Stimulated activated naive CD4-positive, alpha-beta T cell (primary cell): ENCODE data around the gene IFI27L2.
"Not testable (repeated sequence)": the region's sequence is repeated elsewhere in the genome, so short reads cannot be mapped to it uniquely, and the experiment has no call there.

Experiments used
- DNase-seq, 6 experiments: peaks; one replicate each; lab custom pipeline; 2025; lab: John Stamatoyannopoulos, UW

IFI27L2 gene, protein sequence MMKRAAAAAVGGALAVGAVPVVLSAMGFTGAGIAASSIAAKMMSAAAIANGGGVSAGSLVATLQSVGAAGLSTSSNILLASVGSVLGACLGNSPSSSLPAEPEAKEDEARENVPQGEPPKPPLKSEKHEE

DNA sequence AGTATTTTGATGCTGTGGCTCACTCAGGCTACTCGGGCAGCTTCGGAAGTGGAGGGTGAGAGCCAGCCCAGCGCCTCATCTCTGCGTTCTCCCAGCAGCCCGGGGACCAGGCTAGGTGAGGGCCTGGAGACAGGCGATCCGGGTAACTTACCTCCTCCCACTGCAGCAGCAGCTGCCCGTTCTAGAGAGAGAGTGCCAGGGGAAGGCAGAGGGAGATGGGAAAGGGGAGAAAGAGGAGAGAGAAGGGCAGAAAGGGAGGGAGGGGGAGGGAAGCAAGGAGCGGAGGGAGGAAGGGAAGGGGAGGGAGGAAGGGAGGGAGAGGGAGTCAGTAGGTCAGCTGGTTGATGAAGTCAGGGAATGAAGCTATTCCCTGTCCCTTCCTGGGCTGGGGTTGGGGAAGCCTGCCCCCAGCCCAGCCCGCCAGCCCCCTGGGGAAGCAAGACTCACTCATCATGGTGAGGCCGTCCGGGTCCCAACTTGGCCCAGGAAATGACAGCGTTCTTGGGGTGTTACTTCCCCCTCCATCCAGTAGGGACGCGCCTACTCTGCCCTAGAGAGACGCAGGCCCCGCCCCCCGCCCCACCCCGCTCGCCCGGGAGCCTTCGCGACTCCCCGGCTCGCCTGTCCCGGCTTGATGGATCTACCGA is at the start of gene IFI27L2:
Gene IFI27L2 (minus strand): TSS at position 494 of the 647 bp plus-strand sequence. CDS start 40 bp downstream, at position 454.
- peak; percentile 27 to 68 (median 43) for DNase-seq

DNA sequence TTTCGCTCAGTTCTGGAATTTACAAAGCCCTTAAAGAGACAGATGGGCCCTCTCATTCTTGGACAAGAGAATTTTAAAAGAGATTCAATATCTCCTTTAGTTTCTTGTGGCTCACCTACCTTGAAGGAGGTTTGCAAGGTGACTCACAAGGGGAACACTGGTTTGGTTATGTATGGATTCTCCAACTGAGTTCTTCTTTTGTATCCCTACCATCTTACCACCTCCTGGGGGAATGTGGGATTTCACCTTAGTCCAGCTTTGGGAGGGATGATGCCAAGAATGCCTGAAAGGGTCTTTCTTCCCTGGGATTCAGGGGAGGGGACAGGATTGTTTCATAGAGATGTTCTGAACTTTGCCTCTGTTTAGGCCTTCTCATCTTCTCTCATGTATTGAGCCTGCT is 48.4 kb upstream of the IFI27L2 start:
- no peak for DNase-seq

DNA sequence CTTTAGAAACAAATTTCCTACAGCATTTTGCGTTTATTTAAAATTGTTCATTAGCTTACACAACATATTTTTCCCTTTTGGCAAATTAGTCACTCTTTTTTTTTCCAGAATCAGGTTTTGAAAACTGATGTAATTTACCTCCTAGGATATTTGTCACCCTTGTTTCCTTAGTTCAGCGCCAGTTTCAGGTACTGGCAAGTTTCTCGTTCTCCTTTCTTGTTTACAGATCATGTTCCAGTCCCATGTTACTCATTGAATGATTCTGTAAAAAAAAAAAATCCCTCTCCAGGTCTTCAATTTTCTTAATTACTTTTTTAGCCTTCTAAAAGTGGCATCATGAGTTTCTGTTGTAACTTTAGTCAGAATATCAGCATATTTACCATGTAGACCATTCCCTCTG is 47.4 kb upstream of the IFI27L2 start:
- DNase-seq: no peak

DNA sequence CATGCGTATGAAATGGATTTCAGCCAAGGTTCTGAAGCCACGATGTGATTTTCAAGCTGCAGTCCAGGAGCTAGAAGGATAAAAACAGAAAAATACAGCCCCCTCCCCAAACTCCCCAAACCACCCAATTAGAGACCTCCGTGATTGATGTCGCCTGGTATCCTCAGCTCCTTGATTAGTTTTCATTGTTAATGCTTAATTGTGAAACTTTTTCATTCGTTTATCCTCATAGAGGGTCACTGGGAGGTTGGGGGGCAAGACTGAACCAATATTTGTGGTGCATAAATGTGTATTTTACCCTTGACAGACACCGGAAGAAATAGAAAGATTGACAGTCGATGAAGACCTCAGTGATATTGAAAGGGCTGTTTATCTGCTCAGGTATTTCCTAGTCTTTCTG is 46.3 kb upstream of the IFI27L2 start:
- no peak for DNase-seq

DNA sequence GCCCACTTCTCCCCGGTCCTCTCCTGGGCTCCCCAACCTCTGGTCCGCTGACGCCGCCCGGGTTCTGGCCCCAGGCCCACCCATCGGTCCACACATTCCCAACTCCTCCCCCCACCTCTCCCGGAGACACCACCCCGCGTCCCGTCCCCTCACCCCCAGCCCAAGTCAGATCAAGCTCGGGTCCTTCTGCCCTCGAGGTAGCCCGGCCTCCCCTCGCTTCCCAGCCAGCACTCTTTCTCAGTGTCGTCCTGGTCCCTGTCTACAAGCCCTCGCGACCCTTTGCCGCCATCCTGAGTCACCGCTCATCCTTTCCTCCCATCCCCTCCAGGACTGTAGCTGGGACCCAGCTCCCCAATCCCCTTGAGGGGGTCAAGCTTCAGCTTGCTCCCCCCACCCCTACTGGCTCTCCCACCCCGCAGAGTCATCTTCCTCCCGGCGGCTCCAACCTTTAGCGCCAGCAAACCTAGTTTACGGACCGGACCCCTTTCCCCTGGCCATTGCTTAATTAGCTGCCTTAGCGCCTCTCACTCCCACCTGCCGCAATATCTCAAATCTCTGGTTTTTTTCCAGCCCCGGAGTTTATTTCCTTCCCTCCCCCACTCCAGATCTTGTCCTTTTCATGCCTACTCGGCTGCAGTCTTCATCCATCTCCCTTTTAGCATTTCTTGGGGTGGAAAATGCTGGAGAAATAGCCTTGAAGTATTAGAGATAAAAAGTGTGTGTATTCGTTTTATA is 45.8 kb upstream of the IFI27L2 start:
- no peak for DNase-seq

DNA sequence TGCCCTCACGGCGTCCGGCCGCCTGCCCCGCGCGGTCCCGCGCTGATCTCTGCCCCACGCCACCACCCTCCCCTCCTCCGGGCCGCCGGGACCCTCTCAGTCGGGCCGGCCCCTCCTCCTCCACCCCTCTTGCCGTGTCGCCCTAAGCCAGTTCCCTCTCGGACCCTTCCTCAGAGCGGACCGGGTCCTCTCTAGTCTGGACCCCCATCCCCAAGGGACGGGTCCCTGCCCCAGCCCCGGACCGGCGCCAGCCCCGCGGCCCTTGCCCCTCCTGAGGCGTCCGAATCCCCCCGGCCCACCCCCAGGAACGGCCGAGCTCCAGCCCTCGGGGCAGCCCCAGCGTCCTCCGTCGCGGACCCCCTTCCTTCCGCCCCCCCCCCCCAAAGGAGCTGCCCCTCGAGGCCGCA is 45.2 kb upstream of the IFI27L2 start:
- no peak for DNase-seq

DNA sequence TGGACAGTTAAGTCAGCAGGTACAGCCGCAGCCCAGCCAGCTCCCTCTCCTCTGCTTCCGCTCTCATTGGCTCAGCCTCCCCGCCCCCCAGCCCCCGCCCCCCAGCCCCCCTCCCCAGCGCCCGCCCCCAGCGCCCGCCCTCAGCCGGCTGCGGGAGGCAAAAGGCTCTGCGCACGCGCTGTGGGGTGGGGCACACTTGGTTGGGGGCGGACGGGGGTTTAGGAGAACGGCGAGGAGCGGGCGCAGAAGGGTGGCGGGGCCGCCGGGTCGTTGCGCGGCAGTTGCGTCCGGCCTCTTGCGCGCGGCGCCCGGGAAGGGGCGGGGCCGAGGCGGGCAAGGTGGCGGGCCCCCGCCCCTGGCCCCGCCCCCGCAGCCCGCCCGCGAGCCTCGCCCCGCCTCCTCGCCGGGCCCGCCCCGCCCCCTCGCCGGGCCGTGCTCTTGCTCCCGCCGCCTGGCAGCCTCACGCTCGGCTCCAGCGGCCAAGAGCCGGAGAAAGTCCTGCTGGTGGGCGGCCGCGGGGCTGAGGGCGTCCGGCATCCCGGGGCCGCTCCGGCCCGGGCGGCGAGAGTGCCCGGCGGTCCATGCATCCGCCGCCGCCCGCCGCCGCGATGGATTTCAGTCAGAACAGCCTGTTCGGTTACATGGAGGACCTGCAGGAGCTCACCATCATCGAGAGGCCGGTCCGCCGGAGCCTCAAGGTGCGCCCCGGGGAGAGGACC is 44.6 kb upstream of the IFI27L2 start, which contains the start of gene PPP4R4:
Gene PPP4R4 (plus strand): TSS at position 438 of the 719 bp plus-strand sequence. CDS start 144 bp downstream, at position 582.
- DNase-seq: peak; percentile 76 to 91 (median 87)

DNA sequence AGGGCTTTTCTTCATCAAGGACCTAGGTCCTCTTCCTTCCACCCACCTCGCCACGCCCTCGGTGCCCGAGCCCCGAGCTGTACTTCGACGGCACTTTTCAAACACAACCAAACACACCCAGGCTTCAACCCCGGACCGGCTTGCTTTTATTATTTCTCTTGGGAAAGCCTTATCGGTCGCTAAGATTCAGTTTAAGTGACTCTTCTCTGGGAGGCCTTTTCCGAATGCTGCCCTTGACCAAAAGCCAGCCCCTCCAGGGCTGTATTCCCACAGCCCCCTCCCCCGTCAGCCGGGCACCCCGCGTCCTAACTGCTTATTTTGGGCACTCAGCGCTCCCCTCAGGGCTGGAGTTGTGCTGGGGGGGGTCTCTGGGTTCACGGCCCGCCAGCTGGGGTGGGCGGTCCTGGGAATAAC is 44.1 kb upstream of the IFI27L2 start:
- DNase-seq: peak in 1 of 6 experiments; percentile 22

DNA sequence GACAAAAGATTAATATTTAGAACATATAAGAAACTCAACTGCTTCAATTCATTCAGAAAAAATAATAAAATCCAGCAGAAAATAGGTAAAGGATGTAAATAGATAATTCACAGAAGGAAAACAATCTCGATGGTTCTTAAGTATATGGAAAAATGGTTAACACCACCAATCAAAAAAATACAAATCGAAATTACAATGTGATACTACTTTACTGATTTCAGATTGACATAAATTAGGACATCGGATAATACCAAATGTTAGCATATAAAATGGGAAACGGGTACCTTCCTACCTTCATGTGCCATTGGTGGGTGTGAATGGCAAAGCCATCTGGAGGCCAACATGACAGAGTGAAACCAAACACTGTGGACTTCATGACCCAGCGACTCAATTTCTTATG is 43.1 kb upstream of the IFI27L2 start:
- DNase-seq: no peak

DNA sequence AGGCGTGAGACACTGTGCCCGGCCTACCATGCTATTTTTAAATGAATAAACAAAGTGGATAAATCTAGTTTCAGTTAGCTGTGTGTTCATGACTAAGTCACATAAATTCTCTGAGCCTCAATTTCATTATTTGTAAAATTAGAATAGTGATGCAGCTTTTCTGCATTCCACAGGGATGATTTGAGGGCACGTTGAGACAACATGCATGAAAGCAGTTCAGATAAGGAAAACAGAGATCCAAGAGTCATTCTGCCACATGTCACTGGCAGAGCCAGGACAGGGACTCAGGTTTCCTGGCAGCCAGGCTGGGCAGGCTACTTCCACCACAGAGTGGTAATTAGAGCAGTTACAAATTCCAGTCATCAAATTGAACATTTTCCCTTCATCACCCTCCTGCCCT is 41.8 kb upstream of the IFI27L2 start:
- DNase-seq: no peak

DNA sequence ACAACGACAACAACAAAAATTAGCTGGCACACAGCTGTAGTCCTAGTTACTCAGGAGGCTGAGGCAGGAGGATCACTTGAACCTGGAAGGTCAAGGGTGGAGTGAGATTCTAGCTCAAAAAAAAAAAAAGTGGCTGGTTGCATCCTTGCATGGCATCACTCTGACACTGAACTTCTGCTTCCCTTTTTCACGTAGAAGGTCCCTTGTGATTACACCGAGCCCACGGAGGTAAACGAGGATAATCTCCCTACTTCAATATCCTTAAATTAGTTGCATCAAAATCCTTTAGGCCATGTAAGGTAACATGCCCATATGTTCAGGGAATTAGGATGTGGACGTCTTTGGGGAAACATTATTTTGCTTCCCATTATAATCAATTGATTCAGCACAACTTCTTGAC is 40.7 kb upstream of the IFI27L2 start:
- DNase-seq: no peak

DNA sequence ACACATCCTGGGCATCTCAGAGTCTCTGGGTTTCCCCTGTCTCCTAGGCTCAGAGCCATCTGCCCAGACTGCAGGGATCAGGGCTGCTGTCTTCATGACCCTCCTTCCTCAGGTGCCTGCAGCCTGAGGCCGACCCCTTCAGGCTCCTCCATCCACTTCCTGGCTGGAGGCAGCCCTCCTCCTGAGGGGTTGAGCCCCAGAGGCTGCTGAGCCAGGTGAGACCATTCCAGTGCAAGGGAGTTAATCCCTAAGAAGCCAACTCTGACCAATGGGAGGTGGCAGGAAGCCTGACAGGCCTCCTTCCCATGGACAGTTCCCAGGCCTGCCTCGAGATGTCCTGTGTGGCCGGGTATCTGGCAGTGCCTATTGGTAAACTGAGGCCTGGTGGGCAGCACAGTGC is 36.3 kb upstream of the IFI27L2 start:
- no peak for DNase-seq

DNA sequence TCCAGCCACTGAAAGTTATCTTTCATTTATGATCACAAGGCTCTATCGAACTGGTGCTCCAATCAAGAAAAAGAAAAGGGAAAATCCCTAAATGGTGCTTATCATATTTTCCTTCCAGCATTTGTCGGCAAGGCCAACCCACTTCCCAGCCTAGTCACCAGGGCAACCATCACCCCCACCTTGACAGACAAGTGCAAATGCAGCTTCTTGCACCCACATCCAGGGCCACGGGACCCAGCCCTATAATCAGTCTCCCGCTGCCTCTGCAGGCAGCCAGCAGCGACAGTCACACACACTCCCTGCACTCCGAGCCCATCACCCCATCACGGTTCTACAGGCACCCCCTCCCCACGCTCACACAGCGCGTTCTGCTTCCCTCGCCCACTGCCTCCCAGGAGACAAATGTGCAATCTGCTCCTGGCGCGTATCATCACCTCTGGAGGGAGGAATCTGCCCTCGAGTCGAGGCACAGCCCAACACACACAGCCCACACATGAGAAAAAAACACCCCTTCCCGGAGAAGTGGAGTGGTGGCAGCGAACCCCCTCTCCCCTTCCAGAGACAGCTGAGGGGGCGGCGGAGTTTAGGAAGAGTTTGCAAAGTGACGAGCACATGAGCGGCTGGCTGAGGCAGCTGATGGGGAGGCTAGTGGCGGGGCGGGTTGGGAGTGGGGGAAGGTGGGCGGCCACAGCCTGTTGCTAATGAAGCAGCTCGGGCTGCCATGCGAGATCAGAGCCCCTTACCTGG is 35.5 kb upstream of the IFI27L2 start:
- no peak for DNase-seq

DNA sequence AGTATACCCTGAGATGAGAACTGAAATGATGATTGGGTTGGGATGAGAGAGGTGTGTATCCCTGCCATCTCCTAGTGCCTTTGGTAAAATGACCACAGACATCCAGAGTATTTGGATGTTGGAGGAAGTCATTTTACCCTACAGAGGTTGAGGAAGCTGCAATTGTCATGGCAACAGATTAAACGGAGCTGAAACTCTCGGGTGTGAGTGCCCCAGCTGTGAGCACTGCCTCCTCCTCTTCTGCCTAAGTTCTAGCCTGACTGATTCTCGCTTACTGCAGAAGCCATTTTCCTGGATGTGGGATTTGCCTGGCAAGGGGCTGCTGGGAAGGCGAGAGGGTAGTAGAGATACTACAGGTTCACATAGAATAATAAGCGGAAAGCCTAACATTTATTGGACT is 34.4 kb upstream of the IFI27L2 start:
- no peak for DNase-seq

DNA sequence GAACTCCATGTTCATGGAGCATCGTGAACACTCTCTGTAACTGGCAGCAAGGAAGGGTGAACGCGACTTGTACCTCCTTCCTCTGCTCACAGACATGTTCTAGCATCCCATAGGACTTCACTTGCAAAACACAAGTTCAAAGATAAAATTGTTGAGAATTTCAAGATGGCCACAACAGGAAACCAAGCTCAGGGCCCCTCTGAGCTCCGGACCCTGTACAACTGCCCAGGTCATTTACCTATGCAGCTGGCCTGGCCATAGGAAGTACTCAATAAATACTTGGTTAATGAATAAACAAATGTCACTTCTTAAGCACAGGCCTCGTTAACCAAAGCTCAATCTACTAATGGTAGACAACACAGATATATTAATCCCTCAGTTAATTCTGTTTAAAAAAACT is 33.1 kb upstream of the IFI27L2 start:
- no peak for DNase-seq

DNA sequence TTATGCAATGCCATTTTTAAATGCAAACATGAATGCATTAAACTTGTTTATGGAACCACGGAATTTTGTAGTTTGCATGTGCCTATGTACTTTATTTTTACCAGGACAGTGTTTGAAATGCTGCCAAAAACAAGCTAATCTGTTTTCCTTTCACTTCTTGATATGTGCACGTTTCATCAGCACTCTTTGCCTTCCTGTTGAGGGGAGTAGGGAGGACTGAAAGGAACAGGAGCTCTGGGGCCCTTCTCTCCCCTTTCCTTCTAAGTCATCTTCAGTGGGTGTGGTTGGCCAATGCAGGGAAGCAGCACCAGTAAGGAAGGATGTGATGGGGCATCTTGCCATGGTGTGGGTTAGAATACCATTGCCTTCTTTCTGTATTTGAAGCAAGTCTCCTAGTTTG is 32.6 kb upstream of the IFI27L2 start:
- no peak for DNase-seq

DNA sequence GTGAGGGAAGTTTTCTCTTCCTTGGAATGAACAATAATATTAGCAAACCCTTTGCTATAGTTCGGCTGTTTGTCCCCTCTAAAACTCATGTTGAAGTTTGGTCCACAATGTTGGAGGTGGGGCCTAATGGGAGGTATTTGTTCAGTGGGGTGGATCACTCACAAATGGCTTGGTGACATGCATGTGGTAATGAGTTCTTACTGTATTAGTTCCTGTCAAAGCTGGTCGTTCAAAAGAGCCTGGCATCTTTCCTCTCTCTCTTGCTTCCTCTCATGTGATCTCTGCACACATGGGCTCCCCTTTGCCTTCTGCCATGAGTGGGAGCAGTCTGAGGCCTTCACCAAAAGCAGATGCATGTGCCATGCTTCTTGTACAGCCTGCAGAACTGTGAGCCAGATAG is 31.7 kb upstream of the IFI27L2 start:
- DNase-seq: peak in 3 of 6 experiments; percentile 3 to 18 (median 5)

DNA sequence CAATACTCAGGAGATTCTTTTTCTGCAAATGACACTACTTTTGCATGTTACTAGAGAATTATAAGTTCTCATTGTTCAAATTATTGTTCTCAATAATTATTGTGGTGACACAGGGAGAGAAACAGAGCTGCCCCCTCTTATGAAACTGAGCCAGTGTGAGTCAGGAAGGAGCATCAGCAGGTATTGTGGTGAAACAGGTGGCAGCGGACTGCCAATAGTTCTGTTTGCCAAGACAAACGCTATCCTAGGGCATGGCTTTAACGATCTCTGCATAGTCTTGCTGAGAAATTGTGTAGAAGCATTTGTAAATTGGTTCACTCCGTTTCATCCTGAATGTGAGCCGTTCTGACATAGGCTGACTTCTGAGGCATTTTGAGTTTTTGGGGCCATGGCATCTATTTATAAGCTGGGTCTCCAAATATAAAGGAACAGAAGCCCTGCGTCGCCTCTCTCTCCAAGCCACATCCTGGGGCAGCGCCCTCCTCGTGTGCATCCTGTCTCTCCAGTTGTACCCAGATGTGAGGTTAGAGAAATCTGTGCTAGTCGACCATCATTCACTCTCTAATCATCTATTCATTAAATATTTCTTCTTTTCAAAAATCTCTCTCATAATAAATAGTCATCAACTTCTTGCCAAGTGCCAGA is 29.0 kb upstream of the IFI27L2 start:
- DNase-seq: peak in 3 of 6 experiments; percentile 41 to 45 (median 44)

DNA sequence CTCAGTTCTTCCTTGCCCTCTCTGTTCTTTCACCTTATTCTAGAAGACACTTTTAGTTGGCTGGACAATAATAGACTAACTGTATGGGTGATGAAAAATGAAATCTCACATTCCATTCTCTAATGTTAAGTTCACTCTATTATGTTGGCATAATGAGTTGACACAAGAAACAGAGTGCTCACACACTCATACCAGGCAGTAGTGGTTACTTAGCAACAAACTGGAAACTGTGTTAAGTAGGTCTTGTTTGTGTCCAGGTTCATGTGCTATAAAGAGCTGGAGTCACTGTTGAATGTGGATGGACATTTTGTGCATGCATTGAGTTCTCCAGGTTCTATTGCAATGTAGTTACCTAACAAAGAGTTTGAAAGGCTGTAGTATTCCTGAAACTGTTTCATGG is 27.8 kb upstream of the IFI27L2 start:
- no peak for DNase-seq

DNA sequence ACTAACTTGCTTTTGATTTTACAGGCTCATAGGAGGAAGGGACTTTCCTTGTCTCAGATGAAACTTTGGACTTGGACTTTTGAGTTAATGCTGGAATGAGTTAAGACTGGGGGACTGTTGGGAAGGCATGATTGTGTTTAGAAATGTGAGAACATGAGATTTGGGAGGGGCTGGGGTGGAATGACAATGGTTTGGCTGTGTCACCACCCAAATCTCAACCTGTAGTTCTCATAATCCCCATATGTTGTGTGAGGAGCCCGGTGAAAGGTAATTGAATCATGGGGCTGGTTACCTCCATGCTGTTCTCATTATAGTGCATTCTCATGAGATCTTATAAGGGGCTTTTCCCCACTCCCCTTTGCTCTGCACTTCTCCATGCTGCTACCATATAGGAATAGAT is 26.7 kb upstream of the IFI27L2 start:
- not testable (repeated sequence) for DNase-seq

DNA sequence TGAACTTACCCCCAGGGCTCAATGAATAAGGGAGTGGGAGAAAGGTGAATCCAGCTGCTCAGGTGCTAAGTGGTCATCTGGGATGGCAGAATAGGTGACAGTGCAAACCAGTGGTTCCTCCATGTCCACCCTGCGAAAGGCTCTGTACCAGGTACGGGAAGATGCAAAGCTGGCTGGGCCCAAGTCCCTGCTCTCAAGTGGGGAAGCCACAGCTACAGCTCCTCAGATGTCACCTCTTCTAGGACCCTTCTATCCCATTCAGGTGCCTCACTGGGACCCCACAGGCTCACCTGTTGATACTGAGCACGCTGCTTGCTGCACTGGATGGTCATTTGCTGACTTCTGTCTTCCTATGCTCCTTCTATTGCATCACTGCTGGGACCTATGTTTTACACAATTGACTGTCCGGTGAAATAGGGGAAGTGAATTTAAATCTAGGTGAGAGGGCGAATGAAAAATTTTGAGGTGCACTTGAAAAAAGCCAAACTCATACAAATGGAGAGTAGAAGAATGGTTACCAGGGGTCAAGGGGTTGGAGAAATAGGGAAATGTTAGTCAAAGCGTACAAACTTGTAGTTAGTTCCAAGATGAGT is 24.4 kb upstream of the IFI27L2 start:
- DNase-seq: no peak
